Measurements from ENCODE around the gene MTNR1A.
"Not testable (repeated sequence)": the region's sequence is repeated elsewhere in the genome, so short reads cannot be mapped to it uniquely, and the experiment has no call there.

MTNR1A gene

DNA sequence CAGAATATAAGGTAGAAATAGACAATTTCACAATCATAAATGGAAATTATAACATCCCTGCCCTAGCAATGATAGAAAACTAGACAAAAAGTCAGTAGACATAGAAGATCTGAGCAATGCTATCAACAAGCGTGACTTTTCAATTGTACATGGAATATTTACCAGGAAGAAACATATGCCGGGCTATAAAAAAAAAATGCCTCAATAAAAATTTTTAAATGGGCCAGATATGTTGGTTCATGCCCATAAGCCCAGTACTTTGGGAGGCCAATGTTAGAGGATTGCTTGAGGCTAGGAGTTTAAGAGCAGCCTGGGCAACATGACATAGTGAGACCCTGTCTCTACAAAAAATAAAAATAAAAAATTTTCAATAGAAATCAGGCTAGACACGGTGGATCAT lies 5.3 kb upstream of the MTNR1A start:
- DNase-seq, result no peak

DNA sequence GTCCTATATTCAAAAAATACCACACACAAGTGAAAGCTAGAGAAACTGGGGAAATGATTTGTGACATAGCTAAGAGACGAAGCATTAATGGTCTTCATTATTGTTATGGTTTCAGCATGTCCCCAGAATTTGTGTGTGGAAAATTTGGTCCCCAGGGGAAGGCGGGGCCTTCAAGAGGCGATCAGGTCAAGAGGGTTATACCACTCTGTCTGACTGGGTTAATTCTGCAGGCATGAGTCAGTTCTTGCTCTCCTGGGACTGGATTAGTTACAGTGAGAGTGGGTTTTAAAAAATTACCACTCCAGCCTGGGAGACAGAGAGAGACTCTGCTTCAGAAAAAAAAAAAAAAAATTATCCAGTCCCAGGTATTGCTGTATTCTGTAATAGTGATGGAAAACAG lies 2.1 kb upstream of the MTNR1A start:
- DNase-seq, result no peak

DNA sequence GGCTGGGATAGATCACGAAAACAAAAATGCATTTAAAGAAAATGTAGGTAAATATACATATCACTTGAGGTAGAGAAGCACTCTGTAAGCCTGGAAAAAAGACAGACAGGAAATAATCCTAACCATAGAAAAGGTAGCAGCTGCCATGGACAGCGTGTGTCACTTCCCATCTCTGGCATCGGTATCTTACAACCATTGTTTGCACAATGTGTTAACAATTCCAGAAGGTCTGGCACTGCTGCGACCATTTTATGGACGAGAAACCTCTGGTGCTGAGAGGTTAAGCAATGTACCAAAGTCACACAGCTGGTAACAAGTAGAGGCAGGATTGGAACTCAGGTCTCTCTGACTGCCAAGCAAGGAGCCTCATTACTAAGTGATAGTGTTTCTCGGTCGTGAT lies 1.7 kb upstream of the MTNR1A start:
- no peak for DNase-seq

GRCh38 chr4:186554539-186554913 lies 841 bp downstream of the MTNR1A start:
- DNase-seq, result no peak

DNA sequence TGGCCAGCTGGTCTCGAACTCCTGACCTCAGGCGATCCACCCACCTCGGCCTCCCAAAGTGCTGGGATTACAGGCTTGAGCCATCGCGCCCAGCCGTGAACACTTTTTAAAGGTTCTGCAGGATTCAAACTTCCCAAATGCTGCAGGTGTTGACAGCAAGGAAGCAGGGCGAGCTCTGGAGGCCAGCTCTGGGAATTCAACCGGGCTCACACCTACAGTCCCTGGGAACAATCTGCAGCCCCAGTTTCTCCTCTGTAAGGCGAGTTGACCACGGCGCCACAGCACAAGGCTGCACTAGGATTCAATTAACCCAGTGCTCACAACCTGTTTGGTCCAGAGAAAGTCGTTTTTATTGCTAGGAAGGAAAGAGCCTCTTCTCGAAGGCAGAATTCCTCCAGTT lies 1.6 kb downstream of the MTNR1A start:
- no peak for DNase-seq

- no peak for DNase-seq
These were observed 3.5 kb downstream of the MTNR1A start for GRCh38 chr4:186551849-186552248.

GRCh38 chr4:186545436-186545835 lies 9.9 kb downstream of the MTNR1A start:
- DNase-seq, result no peak

DNA sequence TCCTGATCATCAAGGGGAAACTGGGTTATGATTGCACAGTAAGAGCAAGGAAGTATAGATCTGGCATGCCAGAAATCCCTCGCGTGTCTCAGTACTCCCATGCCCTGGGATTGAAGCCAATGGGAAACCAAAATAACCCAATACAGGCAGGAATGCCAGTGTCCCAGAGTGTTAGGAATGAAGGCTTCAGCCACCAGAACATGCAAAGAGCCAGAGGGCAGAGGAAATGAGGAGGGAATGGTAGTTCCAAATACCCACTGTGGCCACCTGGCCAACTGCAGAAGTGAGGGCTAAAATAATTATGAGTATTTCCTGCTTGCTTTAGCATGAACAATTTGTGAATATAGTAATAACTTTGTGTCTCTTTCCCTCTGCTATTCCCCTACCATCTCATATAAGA lies 12.2 kb downstream of the MTNR1A start:
- DNase-seq, result no peak

- DNase-seq, result no peak
These were observed 13.6 kb downstream of the MTNR1A start for GRCh38 chr4:186541801-186542200.

DNA sequence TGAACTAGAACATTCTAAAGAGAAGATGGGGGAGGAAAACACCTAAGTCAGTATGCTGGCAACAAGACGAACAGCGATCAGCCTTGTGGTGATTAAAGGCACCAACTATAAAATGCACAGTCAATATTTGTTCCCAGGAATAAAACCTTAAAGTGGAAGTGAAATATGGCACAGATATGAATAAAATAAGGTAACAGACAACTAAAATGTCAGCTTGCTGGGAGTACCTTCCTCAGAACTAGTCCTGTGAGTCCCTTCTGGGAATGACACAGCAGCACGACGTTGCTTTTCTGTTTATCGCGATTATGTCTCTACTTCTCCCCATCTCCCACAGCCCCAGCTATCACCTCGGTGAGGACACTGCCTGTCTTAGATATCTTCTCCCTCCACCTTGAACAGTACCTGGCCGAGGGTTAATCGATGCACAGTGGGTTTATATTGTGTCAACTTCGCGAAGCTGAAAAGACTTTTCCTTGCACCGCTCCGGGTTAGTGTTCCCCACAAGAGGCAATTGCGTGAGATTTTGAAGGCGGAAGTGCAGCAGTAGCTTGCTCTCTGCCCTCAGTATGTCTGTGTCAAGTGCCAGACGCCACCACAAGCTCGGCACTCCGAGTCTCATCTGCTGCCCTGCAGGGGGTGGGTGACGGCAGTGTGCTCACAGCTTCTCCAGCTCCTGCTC lies 17.4 kb downstream of the MTNR1A start:
- DNase-seq, result no peak

DNA sequence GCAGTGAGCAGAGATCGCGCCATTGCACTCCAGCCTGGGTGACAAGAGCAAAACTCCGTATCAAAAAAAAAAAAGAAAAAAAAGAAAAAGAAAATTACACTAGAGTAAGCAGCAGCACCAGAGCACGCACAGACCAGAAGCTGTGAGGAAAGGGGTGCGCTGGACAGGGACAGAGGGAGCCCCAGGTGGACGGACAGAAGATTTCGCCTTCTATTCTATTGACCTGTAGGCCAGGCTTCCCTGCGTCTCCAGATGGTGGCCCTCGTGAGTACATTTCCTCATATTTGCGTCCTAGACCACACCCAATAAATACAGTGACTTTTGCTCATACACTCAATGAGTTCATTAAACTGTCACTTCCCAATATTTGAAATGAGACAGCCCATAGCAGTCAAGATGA lies 19.1 kb downstream of the MTNR1A start:
- DNase-seq, result no peak

- no peak for DNase-seq
These were observed 21.3 kb downstream of the MTNR1A start for GRCh38 chr4:186534056-186534455.

DNA sequence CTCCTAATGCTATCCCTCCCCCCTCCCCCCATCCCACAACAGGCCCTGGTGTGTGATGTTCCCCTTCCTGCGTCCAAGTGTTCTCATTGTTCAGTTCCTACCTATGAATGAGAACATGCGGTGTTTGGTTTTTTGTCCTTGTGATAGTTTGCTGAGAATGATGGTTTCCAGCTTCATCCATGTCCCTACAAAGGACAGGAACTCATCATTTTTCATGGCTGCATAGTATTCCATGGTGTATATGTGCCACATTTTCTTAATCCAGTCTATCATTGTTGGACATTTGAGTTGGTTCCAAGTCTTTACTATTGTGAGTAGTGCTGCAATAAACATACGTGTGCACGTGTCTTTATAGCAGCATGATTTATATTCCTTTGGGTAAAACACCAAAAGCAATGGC lies 31.4 kb downstream of the MTNR1A start:
- not testable (repeated sequence) for DNase-seq

GRCh38 chr4:186516287-186516686 lies 39.1 kb downstream of the MTNR1A start:
- DNase-seq, result no peak

- DNase-seq, result no peak
These were observed 41.0 kb downstream of the MTNR1A start for GRCh38 chr4:186514271-186514950.

DNA sequence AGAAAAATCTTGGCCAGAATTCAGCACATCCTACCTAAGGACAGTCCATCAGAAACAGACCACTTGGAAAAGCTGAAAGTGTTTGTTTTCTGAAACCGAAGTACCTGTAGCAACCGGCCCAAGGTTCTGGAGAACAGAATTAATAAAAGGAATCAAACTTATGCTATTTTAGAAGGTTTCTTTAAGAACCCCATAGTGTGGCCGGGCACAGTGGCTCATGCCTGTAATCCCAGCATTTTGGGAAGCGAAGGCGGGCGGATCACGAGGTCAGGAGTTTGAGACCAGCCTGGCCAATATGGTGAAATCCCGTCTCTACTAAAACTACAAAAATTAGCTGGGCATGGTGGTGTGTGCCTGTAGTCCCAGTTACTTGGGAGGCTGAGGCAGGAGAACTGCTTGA lies 50.6 kb downstream of the MTNR1A start:
- DNase-seq, result not testable (repeated sequence)

- no peak for DNase-seq
These were observed 53.1 kb downstream of the MTNR1A start for GRCh38 chr4:186502231-186502630.

GRCh38 chr4:186501554-186501953 lies 53.8 kb downstream of the MTNR1A start:
- DNase-seq, result no peak

DNA sequence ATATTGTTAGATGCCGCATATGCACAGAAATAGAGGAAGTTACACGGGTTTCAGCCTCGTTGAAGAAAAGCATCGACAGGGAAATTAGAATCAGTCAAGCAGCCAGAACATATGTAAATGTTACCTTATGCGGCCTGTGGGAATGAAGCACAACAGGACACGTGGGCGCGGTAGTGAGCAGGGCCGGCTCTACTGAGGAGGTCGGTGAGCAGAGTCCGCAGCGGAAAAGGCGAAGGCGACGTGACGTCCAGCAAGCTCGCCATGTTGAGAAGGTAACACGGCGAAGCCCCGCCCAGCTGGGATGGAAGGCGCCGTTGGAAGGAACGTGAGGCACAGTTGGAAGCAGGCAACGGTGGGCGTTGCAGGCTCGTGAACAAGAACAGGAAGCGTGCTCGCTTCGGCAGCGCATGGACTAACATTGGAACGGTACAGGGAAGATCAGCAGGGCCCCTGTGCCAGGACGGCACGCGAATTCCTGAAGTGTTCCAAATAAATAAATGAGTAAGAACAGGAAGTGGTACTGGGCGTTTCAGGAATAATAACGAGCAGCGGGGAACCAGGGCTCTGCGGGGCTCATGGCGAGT lies 54.6 kb downstream of the MTNR1A start:
- no peak for DNase-seq

DNA sequence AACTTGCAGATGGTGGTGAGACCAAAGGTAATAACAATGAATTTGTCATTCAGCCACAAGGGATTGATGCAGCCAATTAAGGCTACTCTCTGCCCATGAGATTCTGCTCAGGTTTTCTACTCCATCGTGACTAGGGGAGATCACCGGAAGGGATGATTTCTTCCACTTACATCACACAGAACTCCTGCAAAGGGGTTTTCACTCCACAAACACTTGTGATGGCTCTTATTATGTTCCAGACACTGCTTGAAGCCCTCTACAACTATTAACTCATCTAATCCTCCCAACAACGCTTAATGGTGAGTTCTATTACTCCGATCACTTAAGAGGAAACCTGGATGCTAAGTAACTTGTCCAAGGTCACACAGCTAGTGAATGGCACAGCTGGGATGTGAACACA lies 55.9 kb downstream of the MTNR1A start:
- DNase-seq, result no peak

GRCh38 chr4:186497043-186497442 lies 58.3 kb downstream of the MTNR1A start:
- no peak for DNase-seq

GRCh38 chr4:186494496-186494895 lies 60.9 kb downstream of the MTNR1A start:
- DNase-seq, result no peak

DNA sequence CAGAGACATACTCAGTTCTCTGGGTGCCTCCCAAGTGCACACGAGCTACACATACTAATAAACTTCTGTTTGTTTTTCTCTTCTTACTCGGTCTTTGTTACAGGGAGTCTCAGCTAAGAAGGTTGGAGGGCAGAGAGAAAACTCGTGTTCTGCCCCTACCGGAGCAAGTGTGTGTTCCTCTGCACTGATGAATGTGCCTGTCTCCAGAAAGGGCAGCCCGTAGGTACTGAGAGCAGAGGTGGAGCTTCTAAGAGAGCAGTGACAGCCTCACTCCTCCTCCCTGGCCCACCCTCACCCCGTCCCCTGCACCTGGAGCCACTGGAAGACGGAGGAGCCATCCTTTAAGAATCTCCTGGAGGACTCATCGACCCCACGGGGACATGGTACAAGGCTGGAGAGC lies 67.6 kb downstream of the MTNR1A start:
- no peak for DNase-seq

GRCh38 chr4:186486172-186486571 lies 69.2 kb downstream of the MTNR1A start:
- DNase-seq, result no peak

All from Kasumi-1 (cell line).